ENCODE data around the gene MBD5. TPM values are rescaled to one million over a fixed set of nuclear protein-coding genes. Genes with fewer than 3 reads are reported as not detected.

The MBD5 gene
- total and polyA plus RNA-seq, 2 experiments from 2014 or later: 12.1 to 23.4 TPM

GRCh38 chr2:148523315-148523714 lies 502.4 kb downstream of the MBD5 start:
- no peaks in the 10 kb centered on the region for H3K79me2 ChIP-seq (ENCODE audit: insufficient read depth)
- in situ Hi-C loops (cut with MboI): loop anchor here (10.0 kb wide), 1 partner anchor 461 kb away; no protein-coding TSS in a partner anchor
- TF ChIP-seq EZH2 (IDR thresholded peaks at IDR 0.05; ENCODE audit: insufficient read depth, poor library complexity, severe bottlenecking) (no peak), EZH2phosphoT487 (IDR thresholded peaks at IDR 0.05; ENCODE audit: insufficient read depth, low read depth) (no peak)
- H3K9ac ChIP-seq: no peak overlapping the region
- no peak for DNase-seq
- no peaks in the 10 kb centered on the region for H3F3A ChIP-seq (ENCODE audit: insufficient read depth)
- no peaks in the 10 kb centered on the region for H3K9me2 ChIP-seq (ENCODE audit: insufficient read depth)
- H3K9me3 ChIP-seq (ENCODE audit: low read depth): no peaks in the 10 kb centered on the region
- no peak overlapping the region for H3K4me3 ChIP-seq
- no peaks in the 10 kb centered on the region for H3K36me3 ChIP-seq (ENCODE audit: low read depth)
- H3K4me2 ChIP-seq (ENCODE audit: unreplicated experiment): no peak overlapping the region
- H3K27ac ChIP-seq: no peak overlapping the region
- no peak overlapping the region for H2AFZ ChIP-seq
- H3K4me1 ChIP-seq (ENCODE audit: insufficient read depth): no peaks in the 10 kb centered on the region
- H3K27me3 ChIP-seq (replicated peaks; ENCODE audit: insufficient read depth): no peaks in the 10 kb centered on the region
- H4K20me1 ChIP-seq (ENCODE audit: insufficient read depth): no peaks in the 10 kb centered on the region
- WGBS, 2 experiments (ENCODE audit: low coverage in 1 of 2, low lambda C conversion rate in 2 of 2, missing lambda C conversion rate in 2 of 2): 50 to 56% methylated on average over 1 of the region's 1 CpG

GRCh38 chr2:148524519-148524919 lies 503.6 kb downstream of the MBD5 start:
- H3K4me3 ChIP-seq: no peak overlapping the region
- no peak overlapping the region for H3K27ac ChIP-seq
- H3K9me2 ChIP-seq (ENCODE audit: insufficient read depth): no peaks in the 10 kb centered on the region
- no peak overlapping the region for H2AFZ ChIP-seq
- no peak for TF ChIP-seq EZH2 (IDR thresholded peaks at IDR 0.05; ENCODE audit: insufficient read depth, poor library complexity, severe bottlenecking)
- TF ChIP-seq EZH2phosphoT487 (IDR thresholded peaks at IDR 0.05; ENCODE audit: insufficient read depth, low read depth): no peak
- no peaks in the 10 kb centered on the region for H3K9me3 ChIP-seq (ENCODE audit: low read depth)
- no peak for DNase-seq
- H3K27me3 ChIP-seq (replicated peaks; ENCODE audit: insufficient read depth): no peaks in the 10 kb centered on the region
- no peaks in the 10 kb centered on the region for H3F3A ChIP-seq (ENCODE audit: insufficient read depth)
- 90 to 95% methylated on average over 1 of the region's 1 CpG for WGBS, 2 experiments (ENCODE audit: low coverage in 1 of 2, low lambda C conversion rate in 2 of 2, missing lambda C conversion rate in 2 of 2)
- in situ Hi-C loops (cut with MboI): loop anchor here (10.0 kb wide), 1 partner anchor 460 kb away; no protein-coding TSS in a partner anchor
- no peaks in the 10 kb centered on the region for H3K4me1 ChIP-seq (ENCODE audit: insufficient read depth)
- H4K20me1 ChIP-seq (ENCODE audit: insufficient read depth): no peaks in the 10 kb centered on the region
- H3K36me3 ChIP-seq (ENCODE audit: low read depth): no peaks in the 10 kb centered on the region
- H3K4me2 ChIP-seq (ENCODE audit: unreplicated experiment): no peak overlapping the region
- H3K79me2 ChIP-seq (ENCODE audit: insufficient read depth): no peaks in the 10 kb centered on the region
- no peak overlapping the region for H3K9ac ChIP-seq

GRCh38 chr2:148525130-148525529 lies 504.2 kb downstream of the MBD5 start:
- H3K4me1 ChIP-seq (ENCODE audit: insufficient read depth): no peaks in the 10 kb centered on the region
- no peak overlapping the region for H3K4me2 ChIP-seq (ENCODE audit: unreplicated experiment)
- no peaks in the 10 kb centered on the region for H3K27me3 ChIP-seq (replicated peaks; ENCODE audit: insufficient read depth)
- H3K36me3 ChIP-seq (ENCODE audit: low read depth): no peaks in the 10 kb centered on the region
- no peak overlapping the region for H3K27ac ChIP-seq
- no peak overlapping the region for H3K4me3 ChIP-seq
- no peaks in the 10 kb centered on the region for H4K20me1 ChIP-seq (ENCODE audit: insufficient read depth)
- no peaks in the 10 kb centered on the region for H3F3A ChIP-seq (ENCODE audit: insufficient read depth)
- in situ Hi-C loops (cut with MboI): loop anchor here (10.0 kb wide), 1 partner anchor 460 kb away; no protein-coding TSS in a partner anchor
- H3K9me3 ChIP-seq (ENCODE audit: low read depth): no peaks in the 10 kb centered on the region
- H3K79me2 ChIP-seq (ENCODE audit: insufficient read depth): no peaks in the 10 kb centered on the region
- no peak overlapping the region for H3K9ac ChIP-seq
- no peak for TF ChIP-seq EZH2 (IDR thresholded peaks at IDR 0.05; ENCODE audit: insufficient read depth, poor library complexity, severe bottlenecking)
- TF ChIP-seq EZH2phosphoT487 (IDR thresholded peaks at IDR 0.05; ENCODE audit: insufficient read depth, low read depth): no peak
- no peaks in the 10 kb centered on the region for H3K9me2 ChIP-seq (ENCODE audit: insufficient read depth)
- no peak overlapping the region for H2AFZ ChIP-seq
- no peak for DNase-seq
- 77% methylated on average over 2 of the region's 2 CpGs for WGBS, 2 experiments (ENCODE audit: low coverage in 1 of 2, low lambda C conversion rate in 2 of 2, missing lambda C conversion rate in 2 of 2)

GRCh38 chr2:148526509-148527346 lies 505.8 kb downstream of the MBD5 start:
- no peak for DNase-seq
- no peak overlapping the region for H3K27ac ChIP-seq
- H4K20me1 ChIP-seq (ENCODE audit: insufficient read depth): no peaks in the 10 kb centered on the region
- H3F3A ChIP-seq (ENCODE audit: insufficient read depth): no peaks in the 10 kb centered on the region
- H3K4me2 ChIP-seq (ENCODE audit: unreplicated experiment): no peak overlapping the region
- TF ChIP-seq EZH2phosphoT487 (IDR thresholded peaks at IDR 0.05; ENCODE audit: insufficient read depth, low read depth) (no peak), EZH2 (IDR thresholded peaks at IDR 0.05; ENCODE audit: insufficient read depth, poor library complexity, severe bottlenecking) (no peak)
- H3K9me3 ChIP-seq (ENCODE audit: low read depth): no peaks in the 10 kb centered on the region
- no peaks in the 10 kb centered on the region for H3K4me1 ChIP-seq (ENCODE audit: insufficient read depth)
- in situ Hi-C loops (cut with MboI): loop anchor here (10.0 kb wide), 1 partner anchor 458 kb away; no protein-coding TSS in a partner anchor
- H3K9ac ChIP-seq: no peak overlapping the region
- no peaks in the 10 kb centered on the region for H3K36me3 ChIP-seq (ENCODE audit: low read depth)
- no peak overlapping the region for H3K4me3 ChIP-seq
- H3K79me2 ChIP-seq (ENCODE audit: insufficient read depth): no peaks in the 10 kb centered on the region
- no peaks in the 10 kb centered on the region for H3K9me2 ChIP-seq (ENCODE audit: insufficient read depth)
- H3K27me3 ChIP-seq (replicated peaks; ENCODE audit: insufficient read depth): no peaks in the 10 kb centered on the region
- 50 to 54% methylated on average over 9 of the region's 9 CpGs for WGBS, 2 experiments (ENCODE audit: low coverage in 1 of 2, low lambda C conversion rate in 2 of 2, missing lambda C conversion rate in 2 of 2)
- no peak overlapping the region for H2AFZ ChIP-seq
